HepG2 (cell line): Measurements from ENCODE around the gene RFX2. TPM values are rescaled to one million over a fixed set of nuclear protein-coding genes. Genes with fewer than 3 reads are reported as not detected.

Experiments
- CBX1 ChIP-seq: IDR thresholded peaks from one replicate; pipeline ENCODE4 v1.6.1; 2016; ENCODE audit warnings: antibody characterized with exemption, low read depth
- CREBL2 ChIP-seq: sonication (generic); formaldehyde crosslinking; IDR thresholded peaks from 2 replicates; pipeline ENCODE4 v1.8.1; 2023; ENCODE audit warnings: missing genetic modification reagents, mild to moderate bottlenecking, borderline replicate concordance
- HMG20A ChIP-seq: IDR thresholded peaks from 2 replicates; pipeline ENCODE4 v1.6.1; 2016; ENCODE audit warnings: borderline replicate concordance
- HOXA3 ChIP-seq: sonication (generic); formaldehyde crosslinking; IDR thresholded peaks from 2 replicates; pipeline ENCODE4 v1.5.0; 2020; ENCODE audit warnings: missing genetic modification reagents
- IRF9 ChIP-seq: sonication (generic); formaldehyde crosslinking; IDR thresholded peaks from 2 replicates; pipeline ENCODE4 v1.8.0; 2022; ENCODE audit warnings: missing genetic modification reagents, mild to moderate bottlenecking, borderline replicate concordance
- KLF16 ChIP-seq, 2 experiments: sonication (generic) in 1 of 2; formaldehyde crosslinking in 1 of 2; IDR thresholded peaks; 2 replicates each; pipeline versions ENCODE4 v1.6.1 to v1.8.0; 2016 to 2023; ENCODE audit warnings: missing genetic modification reagents in 2 of 2, missing compliant biosample characterization in 1 of 2
- MAF1 ChIP-seq: sonication (generic); formaldehyde crosslinking; IDR thresholded peaks from 2 replicates; pipeline ENCODE4 v1.5.0; 2020; ENCODE audit warnings: missing genetic modification reagents, borderline replicate concordance
- MAZ ChIP-seq, 2 experiments: sonication (generic) in 1 of 2; formaldehyde crosslinking in 1 of 2; IDR thresholded peaks; 2 replicates each; pipeline versions ENCODE4 v1.5.0 to v1.6.1; 2012 to 2020; ENCODE audit warnings: low read depth in 2 of 2, mild to moderate bottlenecking in 2 of 2, borderline replicate concordance in 1 of 2, improper control_type of control experiment in 1 of 2, low read length in 1 of 2, missing genetic modification reagents in 1 of 2, moderate library complexity in 1 of 2
- RAD21 ChIP-seq: fragments of 450-650 bp; formaldehyde crosslinking; IDR thresholded peaks from 2 replicates; pipeline ENCODE4 v1.5.0; 2020; ENCODE audit warnings: mild to moderate bottlenecking
- RNF2 ChIP-seq: fragments of 450-650 bp; conservative IDR thresholded peaks from 2 replicates; pipeline ENCODE4 v1.6.1; 2016; ENCODE audit warnings: low read depth
- SMC3 ChIP-seq: IDR thresholded peaks from 2 replicates; pipeline ENCODE4 v1.6.1; 2011; ENCODE audit warnings: low read length, improper control_type of control experiment
- STAG1 ChIP-seq: sonication (generic); formaldehyde crosslinking; IDR thresholded peaks from 2 replicates; pipeline ENCODE4 v1.4.0; 2020; ENCODE audit warnings: missing genetic modification reagents
- ZBTB3 ChIP-seq: sonication (generic); formaldehyde crosslinking; IDR thresholded peaks from 2 replicates; pipeline ENCODE4 v1.4.0; 2020; ENCODE audit warnings: low read depth, mild to moderate bottlenecking, moderate library complexity, missing genetic modification reagents, borderline replicate concordance
- ZNF225 ChIP-seq: sonication (generic); formaldehyde crosslinking; IDR thresholded peaks from 2 replicates; pipeline ENCODE4 v1.4.0; 2020; ENCODE audit warnings: mild to moderate bottlenecking, missing genetic modification reagents
- ZNF230 ChIP-seq: sonication (generic); formaldehyde crosslinking; IDR thresholded peaks from 2 replicates; pipeline ENCODE4 v1.4.0; 2020; ENCODE audit warnings: mild to moderate bottlenecking, missing genetic modification reagents
- ZNF234 ChIP-seq: sonication (generic); formaldehyde crosslinking; conservative IDR thresholded peaks from 2 replicates; pipeline ENCODE4 v1.5.1; 2020; ENCODE audit warnings: mild to moderate bottlenecking, missing genetic modification reagents
- ZNF468 ChIP-seq: sonication (generic); formaldehyde crosslinking; IDR thresholded peaks from 2 replicates; pipeline ENCODE4 v1.8.0; 2022; ENCODE audit warnings: mild to moderate bottlenecking, moderate library complexity, missing genetic modification reagents
- ZNF563 ChIP-seq: sonication (generic); formaldehyde crosslinking; IDR thresholded peaks from 2 replicates; pipeline ENCODE4 v1.8.0; 2022; ENCODE audit warnings: mild to moderate bottlenecking, moderate library complexity, missing genetic modification reagents
- ZNF672 ChIP-seq: sonication (generic); formaldehyde crosslinking; IDR thresholded peaks from 2 replicates; pipeline ENCODE4 v1.8.1; 2022; ENCODE audit warnings: missing genetic modification reagents
- ZNF703 ChIP-seq: sonication (generic); formaldehyde crosslinking; IDR thresholded peaks from 2 replicates; pipeline ENCODE4 v1.5.1; 2020; ENCODE audit warnings: missing genetic modification reagents, mild to moderate bottlenecking, moderate library complexity, borderline replicate concordance
- polyA plus RNA-seq, 8 experiments: library from polyadenylated mRNA; depleted of rRNA in 3 of 8; stranded (reverse) in 7 of 8; unstranded in 1 of 8; fragments of >200 nt; fragmentation: Illumina TruSeq in 4 of 8; extraction: Trizol in 4 of 8; gene quantifications; 2 replicates each; pipeline versions ENCODE4 v1.2.1 to v1.2.3, GENCODE V29; 2011 to 2016; ENCODE audit warnings: low read depth in 4 of 8, missing spikeins in 1 of 8, mixed read lengths in 1 of 8; ENCODE audit not compliant: insufficient read depth in 1 of 8
- total RNA-seq, 5 experiments: library from RNA; depleted of rRNA; stranded (reverse); fragments of >200 nt; fragmentation: Illumina TruSeq; extraction: Trizol; gene quantifications; 2 replicates each; pipeline ENCODE4 v1.2.3, GENCODE V29; 2016; ENCODE audit warnings: low read depth in 1 of 5
- TF ChIP-seq, protein P1 (sequence below): sonication (generic); formaldehyde crosslinking; IDR thresholded peaks from 2 replicates; pipeline ENCODE4 v1.5.0; 2020; ENCODE audit warnings: mild to moderate bottlenecking, missing genetic modification reagents, moderate library complexity

Gene RFX2
- total and polyA plus RNA-seq, 2 of the 13 experiments (the other 11 are each of a cell fraction or from before 2014, with no cell fraction given) = 2.8 to 3.3 TPM

- no peak for TF ChIP-seq CBX1
- TF ChIP-seq, protein P1, sequence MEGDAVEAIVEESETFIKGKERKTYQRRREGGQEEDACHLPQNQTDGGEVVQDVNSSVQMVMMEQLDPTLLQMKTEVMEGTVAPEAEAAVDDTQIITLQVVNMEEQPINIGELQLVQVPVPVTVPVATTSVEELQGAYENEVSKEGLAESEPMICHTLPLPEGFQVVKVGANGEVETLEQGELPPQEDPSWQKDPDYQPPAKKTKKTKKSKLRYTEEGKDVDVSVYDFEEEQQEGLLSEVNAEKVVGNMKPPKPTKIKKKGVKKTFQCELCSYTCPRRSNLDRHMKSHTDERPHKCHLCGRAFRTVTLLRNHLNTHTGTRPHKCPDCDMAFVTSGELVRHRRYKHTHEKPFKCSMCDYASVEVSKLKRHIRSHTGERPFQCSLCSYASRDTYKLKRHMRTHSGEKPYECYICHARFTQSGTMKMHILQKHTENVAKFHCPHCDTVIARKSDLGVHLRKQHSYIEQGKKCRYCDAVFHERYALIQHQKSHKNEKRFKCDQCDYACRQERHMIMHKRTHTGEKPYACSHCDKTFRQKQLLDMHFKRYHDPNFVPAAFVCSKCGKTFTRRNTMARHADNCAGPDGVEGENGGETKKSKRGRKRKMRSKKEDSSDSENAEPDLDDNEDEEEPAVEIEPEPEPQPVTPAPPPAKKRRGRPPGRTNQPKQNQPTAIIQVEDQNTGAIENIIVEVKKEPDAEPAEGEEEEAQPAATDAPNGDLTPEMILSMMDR (CRISPR knock-in tag) = peak; percentile 63
- TF ChIP-seq CREBL2 (CRISPR knock-in tag) = no peak
- no peak for TF ChIP-seq ZNF563
- no peak for TF ChIP-seq HMG20A (CRISPR knock-in tag)
- TF ChIP-seq SMC3 = peak; percentile 15; the same call in 1 of the 2 replicates
- TF ChIP-seq HOXA3 (CRISPR knock-in tag) = no peak
- no peak for TF ChIP-seq ZNF703 (CRISPR knock-in tag)
- no peak for TF ChIP-seq ZNF225 (CRISPR knock-in tag)
- peak; percentile 27 for TF ChIP-seq STAG1 (CRISPR knock-in tag)
- no peak for TF ChIP-seq ZNF672
- TF ChIP-seq ZBTB3 (CRISPR knock-in tag) = no peak
- no peak for TF ChIP-seq KLF16 (CRISPR knock-in tag; IDR thresholded peaks at IDR 0.05)
- no peak for TF ChIP-seq ZNF234
- TF ChIP-seq RNF2 = no peak
- TF ChIP-seq IRF9 (CRISPR knock-in tag) = no peak
- no peak for TF ChIP-seq ZNF230 (CRISPR knock-in tag)
- TF ChIP-seq MAF1 (CRISPR knock-in tag) = no peak
- TF ChIP-seq ZNF468 (CRISPR knock-in tag) = no peak
- TF ChIP-seq RAD21 (CRISPR knock-in tag) = 0 out of 2 replicates have a peak, but pooled peaks have one; percentile 16
- 0 out of 2 replicates have a peak, but pooled peaks have one; percentile 41 for TF ChIP-seq MAZ (IDR thresholded peaks at IDR 0.05; ENCODE audit: borderline replicate concordance, low read depth, low read length)
- no peak for TF ChIP-seq MAZ (CRISPR knock-in tag; IDR thresholded peaks at IDR 0.05; ENCODE audit: low read depth)
Observed at GRCh38 chr19:6018786-6019185, 91.5 kb downstream of the RFX2 start (continued).
